K562 (cell line): ENCODE results near the gene MORF4L1. TPM values are rescaled to one million over a fixed set of nuclear protein-coding genes. Genes with fewer than 3 reads are reported as not detected.
A peak's percentile ranks its signal among the peaks of the same experiment; 100 is the strongest.

Experiments
- CHD7 ChIP-seq: fragments of 200-600 bp; sonication (generic); IDR thresholded peaks from one replicate; pipeline ENCODE4 v1.6.1; 2012; ENCODE audit warnings: mild to moderate bottlenecking, low read depth, low read length, inconsistent platforms
- CXXC5 ChIP-seq: fragments of 250-450 bp; sonication (Bioruptor Pico); IDR thresholded peaks from 2 replicates; pipeline ENCODE4 v1.8.0; 2022; ENCODE audit warnings: inconsistent platforms, mild to moderate bottlenecking, moderate library complexity
- HDAC1 ChIP-seq, 2 experiments: fragments of 450-650 bp; IDR thresholded peaks; 2 replicates each; pipeline ENCODE4 v1.6.1; 2016 to 2017; ENCODE audit warnings: inconsistent platforms in 1 of 2, mild to moderate bottlenecking in 1 of 2, moderate library complexity in 1 of 2
- POLR2B ChIP-seq: fragments of 450-650 bp; IDR thresholded peaks from 2 replicates; pipeline ENCODE4 v1.6.1; 2018; ENCODE audit warnings: low read depth; ENCODE audit not compliant: partially characterized antibody
- SIN3B ChIP-seq: fragments of 450-650 bp; IDR thresholded peaks from 2 replicates; pipeline ENCODE4 v1.6.1; 2017; ENCODE audit warnings: low read depth, mild to moderate bottlenecking, moderate library complexity
- ZBTB1 ChIP-seq: sonication (generic); formaldehyde crosslinking; IDR thresholded peaks from 2 replicates; pipeline ENCODE4 v1.8.1; 2023; ENCODE audit warnings: missing genetic modification reagents, low read depth, mild to moderate bottlenecking, borderline replicate concordance
- ZNF146 ChIP-seq: IDR thresholded peaks from one replicate; pipeline ENCODE4 v1.6.1; 2018; ENCODE audit warnings: missing compliant biosample characterization; ENCODE audit not compliant: unreplicated experiment
- polyA plus RNA-seq, 8 experiments: library from polyadenylated mRNA; depleted of rRNA in 4 of 8; stranded (reverse) in 5 of 8; unstranded in 3 of 8; fragments of >200 nt; fragmentation: Nextera tagmentation in 2 of 8; fragmentation: Illumina TruSeq in 1 of 8; extraction: Ambion mirVana in 2 of 8; extraction: Trizol in 1 of 8; gene quantifications; 2 replicates each; pipeline versions ENCODE4 v1.2.1 to v1.2.3, GENCODE V29; 2011 to 2014; ENCODE audit warnings: inconsistent platforms in 1 of 8, missing spikeins in 1 of 8
- total RNA-seq, 7 experiments: library from RNA; depleted of rRNA in 6 of 7; stranded (reverse); fragments of >200 nt in 6 of 7; fragmentation: Illumina TruSeq in 2 of 7; extraction: Trizol in 2 of 7; gene quantifications; 2 replicates each; pipeline versions ENCODE4 v1.2.1 to v1.2.3, GENCODE V29; 2011 to 2021; ENCODE audit warnings: low replicate concordance in 1 of 7
- TF ChIP-seq, protein P1 (sequence below): fragments of 450-650 bp; IDR thresholded peaks from 2 replicates; pipeline ENCODE4 v1.6.1; 2018; ENCODE audit not compliant: partially characterized antibody
- TF ChIP-seq, protein P2 (sequence below): IDR thresholded peaks from 2 replicates; pipeline ENCODE4 v1.6.1; 2012; ENCODE audit warnings: low read depth, low read length, improper control_type of control experiment, borderline replicate concordance

Gene MORF4L1
- total and polyA plus RNA-seq, 9 of the 15 experiments (the other 6 are each of a cell fraction or from before 2014, with no cell fraction given), result 127 to 615 (median 281) TPM

DNA sequence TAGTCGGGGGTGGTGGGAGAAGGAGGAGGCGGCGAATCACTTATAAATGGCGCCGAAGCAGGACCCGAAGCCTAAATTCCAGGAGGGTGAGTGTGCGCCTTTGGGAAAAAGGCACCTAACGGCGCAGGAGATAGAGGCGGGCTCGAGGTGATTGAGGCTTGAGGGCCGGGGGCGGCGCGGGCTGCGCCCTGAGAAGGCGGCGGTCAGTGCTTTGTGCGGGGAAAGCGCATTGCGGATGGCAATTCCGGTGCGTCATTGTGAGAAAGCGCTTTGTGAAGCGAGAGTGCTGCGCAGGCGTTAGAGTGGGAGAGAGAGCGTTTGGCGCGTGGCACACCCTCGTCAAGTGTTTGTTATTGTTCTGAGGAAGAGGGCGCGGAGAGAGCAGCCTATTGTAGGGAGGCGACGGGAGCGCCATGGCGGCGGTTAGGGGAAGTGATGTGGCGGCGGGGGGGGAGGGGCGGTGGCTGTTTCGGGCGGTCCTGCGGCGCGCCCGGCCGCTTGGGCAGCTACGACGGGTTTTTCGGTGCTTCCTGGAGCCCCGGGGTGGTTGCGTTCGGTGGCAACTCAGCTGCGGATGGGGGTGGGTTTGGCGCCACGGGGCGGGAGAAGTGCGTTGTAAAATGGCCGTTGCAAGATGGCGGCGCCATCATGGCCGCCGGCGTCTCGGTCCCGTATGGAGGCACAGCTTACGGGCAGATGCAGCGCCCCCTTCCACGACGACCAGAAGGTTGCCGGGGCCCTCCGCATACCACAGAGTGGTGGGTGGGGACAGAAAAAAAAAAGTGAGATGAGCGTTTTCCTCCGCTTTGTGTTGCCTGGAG is 492 bp downstream of the MORF4L1 start (continued):
- TF ChIP-seq ZBTB1 (CRISPR knock-in tag) (no peak), POLR2B (peak; percentile 81), CHD7 (no peak), SIN3B (peak; percentile 17; the same call in 1 of the 2 replicates), HDAC1 (IDR thresholded peaks at IDR 0.05) (peak in 1 of 2 experiments; percentile 65; a peak in 2 of 4 replicates), ZNF146 (CRISPR knock-in tag) (no peak), CXXC5 (CRISPR knock-in tag) (peak; percentile 72)
- TF ChIP-seq, protein P1, sequence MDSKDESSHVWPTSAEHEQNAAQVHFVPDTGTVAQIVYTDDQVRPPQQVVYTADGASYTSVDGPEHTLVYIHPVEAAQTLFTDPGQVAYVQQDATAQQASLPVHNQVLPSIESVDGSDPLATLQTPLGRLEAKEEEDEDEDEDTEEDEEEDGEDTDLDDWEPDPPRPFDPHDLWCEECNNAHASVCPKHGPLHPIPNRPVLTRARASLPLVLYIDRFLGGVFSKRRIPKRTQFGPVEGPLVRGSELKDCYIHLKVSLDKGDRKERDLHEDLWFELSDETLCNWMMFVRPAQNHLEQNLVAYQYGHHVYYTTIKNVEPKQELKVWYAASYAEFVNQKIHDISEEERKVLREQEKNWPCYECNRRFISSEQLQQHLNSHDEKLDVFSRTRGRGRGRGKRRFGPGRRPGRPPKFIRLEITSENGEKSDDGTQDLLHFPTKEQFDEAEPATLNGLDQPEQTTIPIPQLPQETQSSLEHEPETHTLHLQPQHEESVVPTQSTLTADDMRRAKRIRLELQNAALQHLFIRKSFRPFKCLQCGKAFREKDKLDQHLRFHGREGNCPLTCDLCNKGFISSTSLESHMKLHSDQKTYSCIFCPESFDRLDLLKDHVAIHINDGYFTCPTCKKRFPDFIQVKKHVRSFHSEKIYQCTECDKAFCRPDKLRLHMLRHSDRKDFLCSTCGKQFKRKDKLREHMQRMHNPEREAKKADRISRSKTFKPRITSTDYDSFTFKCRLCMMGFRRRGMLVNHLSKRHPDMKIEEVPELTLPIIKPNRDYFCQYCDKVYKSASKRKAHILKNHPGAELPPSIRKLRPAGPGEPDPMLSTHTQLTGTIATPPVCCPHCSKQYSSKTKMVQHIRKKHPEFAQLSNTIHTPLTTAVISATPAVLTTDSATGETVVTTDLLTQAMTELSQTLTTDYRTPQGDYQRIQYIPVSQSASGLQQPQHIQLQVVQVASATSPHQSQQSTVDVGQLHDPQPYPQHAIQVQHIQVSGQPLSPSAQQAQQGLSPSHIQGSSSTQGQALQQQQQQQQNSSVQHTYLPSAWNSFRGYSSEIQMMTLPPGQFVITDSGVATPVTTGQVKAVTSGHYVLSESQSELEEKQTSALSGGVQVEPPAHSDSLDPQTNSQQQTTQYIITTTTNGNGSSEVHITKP, result peak; percentile 8
- TF ChIP-seq, protein P2, sequence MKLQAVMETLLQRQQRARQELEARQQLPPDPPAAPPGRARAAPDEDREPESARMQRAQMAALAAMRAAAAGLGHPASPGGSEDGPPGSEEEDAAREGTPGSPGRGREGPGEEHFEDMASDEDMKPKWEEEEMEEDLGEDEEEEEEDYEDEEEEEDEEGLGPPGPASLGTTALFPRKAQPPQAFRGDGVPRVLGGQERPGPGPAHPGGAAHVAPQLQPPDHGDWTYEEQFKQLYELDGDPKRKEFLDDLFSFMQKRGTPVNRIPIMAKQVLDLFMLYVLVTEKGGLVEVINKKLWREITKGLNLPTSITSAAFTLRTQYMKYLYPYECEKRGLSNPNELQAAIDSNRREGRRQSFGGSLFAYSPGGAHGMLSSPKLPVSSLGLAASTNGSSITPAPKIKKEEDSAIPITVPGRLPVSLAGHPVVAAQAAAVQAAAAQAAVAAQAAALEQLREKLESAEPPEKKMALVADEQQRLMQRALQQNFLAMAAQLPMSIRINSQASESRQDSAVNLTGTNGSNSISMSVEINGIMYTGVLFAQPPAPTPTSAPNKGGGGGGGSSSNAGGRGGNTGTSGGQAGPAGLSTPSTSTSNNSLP, result no peak; the same call in 1 of the 2 replicates
